Measurements from ENCODE around the gene PTK7.

DNA sequence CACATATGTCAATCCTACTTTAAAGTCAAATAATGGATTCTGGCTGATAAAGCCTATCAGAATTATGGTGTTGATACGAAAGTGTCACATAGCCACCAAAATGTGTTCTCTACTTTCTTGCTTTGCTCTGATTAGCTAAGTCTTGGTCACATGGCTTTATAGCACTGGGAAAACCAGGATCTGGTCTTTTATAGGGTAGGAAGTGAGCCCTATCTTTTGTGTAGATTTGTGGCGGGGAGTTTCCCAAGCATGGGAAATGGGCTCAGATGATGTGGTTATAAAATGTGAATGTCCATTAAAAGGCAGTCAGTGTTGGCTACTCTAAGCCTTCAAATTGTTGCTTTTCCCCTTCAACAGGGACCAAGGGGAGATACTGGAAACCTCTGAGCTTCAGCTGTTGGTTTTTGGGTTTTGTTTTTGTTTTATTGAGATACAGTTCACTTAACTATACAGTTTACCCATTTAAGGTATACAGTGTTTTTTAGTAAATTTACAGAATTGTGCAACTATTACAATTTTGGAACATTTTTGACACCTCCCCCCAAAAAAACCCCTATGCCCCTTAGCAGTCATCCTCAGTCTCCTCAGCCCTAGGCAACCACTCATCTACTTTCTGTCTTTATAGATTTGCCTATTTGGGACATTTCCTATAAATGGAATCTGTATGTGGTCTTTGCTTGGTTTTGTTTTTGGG is 42.5 kb upstream of the PTK7 start:
- TF ChIP-seq, protein P1, sequence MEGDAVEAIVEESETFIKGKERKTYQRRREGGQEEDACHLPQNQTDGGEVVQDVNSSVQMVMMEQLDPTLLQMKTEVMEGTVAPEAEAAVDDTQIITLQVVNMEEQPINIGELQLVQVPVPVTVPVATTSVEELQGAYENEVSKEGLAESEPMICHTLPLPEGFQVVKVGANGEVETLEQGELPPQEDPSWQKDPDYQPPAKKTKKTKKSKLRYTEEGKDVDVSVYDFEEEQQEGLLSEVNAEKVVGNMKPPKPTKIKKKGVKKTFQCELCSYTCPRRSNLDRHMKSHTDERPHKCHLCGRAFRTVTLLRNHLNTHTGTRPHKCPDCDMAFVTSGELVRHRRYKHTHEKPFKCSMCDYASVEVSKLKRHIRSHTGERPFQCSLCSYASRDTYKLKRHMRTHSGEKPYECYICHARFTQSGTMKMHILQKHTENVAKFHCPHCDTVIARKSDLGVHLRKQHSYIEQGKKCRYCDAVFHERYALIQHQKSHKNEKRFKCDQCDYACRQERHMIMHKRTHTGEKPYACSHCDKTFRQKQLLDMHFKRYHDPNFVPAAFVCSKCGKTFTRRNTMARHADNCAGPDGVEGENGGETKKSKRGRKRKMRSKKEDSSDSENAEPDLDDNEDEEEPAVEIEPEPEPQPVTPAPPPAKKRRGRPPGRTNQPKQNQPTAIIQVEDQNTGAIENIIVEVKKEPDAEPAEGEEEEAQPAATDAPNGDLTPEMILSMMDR (IDR thresholded peaks at IDR 0.05; ENCODE audit: insufficient read depth, low read length, poor library complexity, severe bottlenecking), result no peak
- TF ChIP-seq EZH2phosphoT487 (conservative IDR thresholded peaks at IDR 0.05; ENCODE audit: low read length), result no peak

All from SU-DHL-6 (cell line).